ENCODE data around the gene CUX1. TPM values are rescaled to one million over a fixed set of nuclear protein-coding genes. Genes with fewer than 3 reads are reported as not detected.

CUX1 gene
- total and polyA plus RNA-seq, 2 of the 13 experiments (the other 11 are each of a cell fraction or from before 2014, with no cell fraction given) = 13.7 to 14.9 TPM

DNA sequence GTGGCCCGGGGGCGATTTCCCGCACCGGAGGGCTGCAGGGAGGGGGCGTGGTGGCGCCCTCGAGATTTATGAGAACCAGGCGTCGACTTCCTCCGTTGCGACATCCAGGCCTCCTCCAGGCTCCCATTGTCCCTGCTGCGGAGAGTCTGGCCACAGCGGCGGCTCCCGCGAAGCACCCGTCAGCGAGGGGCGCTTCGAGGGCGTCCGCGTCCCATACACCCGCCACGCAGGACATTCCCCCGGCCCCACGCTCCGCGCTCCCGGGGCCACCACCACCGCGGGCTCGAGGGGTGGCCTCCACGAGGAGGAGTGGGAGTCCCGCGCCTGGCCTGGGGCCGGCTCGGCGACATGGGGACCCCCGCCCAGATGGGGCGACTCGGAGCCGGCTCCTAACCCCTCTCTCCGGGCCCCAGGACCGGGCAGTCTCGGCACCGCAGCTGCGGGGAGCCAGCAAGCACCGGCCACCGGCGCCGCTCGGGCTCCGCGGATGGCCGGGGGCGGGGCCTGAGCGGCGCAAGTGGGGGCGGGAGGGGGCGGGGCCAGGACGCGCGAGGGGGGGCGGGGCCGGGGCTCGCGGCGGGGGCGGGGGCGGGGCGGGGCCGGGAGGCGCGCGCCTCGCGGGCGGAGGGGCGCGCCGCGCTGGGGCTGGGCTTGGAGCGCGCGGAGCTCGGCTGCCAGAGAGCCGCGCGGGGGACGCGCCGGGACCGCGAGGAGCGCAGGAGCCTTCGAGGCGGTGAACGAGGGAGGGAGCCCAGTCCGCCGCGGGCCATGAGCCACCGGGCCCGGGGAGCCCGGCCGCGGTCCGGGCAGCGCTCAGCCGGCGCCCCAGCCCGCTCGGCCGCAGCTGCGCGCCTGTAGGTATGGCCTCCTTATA is 469.0 kb downstream of the CUX1 start, which contains the start of gene SH2B2 (continued):
- TF ChIP-seq, protein P1, sequence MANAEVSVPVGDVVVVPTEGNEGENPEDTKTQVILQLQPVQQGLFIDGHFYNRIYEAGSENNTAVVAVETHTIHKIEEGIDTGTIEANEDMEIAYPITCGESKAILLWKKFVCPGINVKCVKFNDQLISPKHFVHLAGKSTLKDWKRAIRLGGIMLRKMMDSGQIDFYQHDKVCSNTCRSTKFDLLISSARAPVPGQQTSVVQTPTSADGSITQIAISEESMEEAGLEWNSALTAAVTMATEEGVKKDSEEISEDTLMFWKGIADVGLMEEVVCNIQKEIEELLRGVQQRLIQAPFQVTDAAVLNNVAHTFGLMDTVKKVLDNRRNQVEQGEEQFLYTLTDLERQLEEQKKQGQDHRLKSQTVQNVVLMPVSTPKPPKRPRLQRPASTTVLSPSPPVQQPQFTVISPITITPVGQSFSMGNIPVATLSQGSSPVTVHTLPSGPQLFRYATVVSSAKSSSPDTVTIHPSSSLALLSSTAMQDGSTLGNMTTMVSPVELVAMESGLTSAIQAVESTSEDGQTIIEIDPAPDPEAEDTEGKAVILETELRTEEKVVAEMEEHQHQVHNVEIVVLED (CRISPR knock-in tag; IDR thresholded peaks at IDR 0.05; ENCODE audit: borderline replicate concordance) = 0 out of 2 replicates have a peak, but pooled peaks have one; percentile 22
- TF ChIP-seq FOXK2 (IDR thresholded peaks at IDR 0.05) (no peak), ZFP37 (CRISPR knock-in tag; IDR thresholded peaks at IDR 0.05; ENCODE audit: borderline replicate concordance) (no peak), ZNF10 (CRISPR knock-in tag; IDR thresholded peaks at IDR 0.05; ENCODE audit: borderline replicate concordance, low read depth) (no peak), CEBPG (CRISPR knock-in tag; IDR thresholded peaks at IDR 0.05) (peak; percentile 90), HDAC2 (CRISPR knock-in tag; IDR thresholded peaks at IDR 0.05) (no peak; the same call in 1 of the 2 replicates), REPIN1 (CRISPR knock-in tag; IDR thresholded peaks at IDR 0.05; ENCODE audit: borderline replicate concordance, low read depth) (0 out of 2 replicates have a peak, but pooled peaks have one; percentile 38), BCL6 (CRISPR knock-in tag; IDR thresholded peaks at IDR 0.05) (peak; percentile 34), ZSCAN29 (CRISPR knock-in tag; conservative IDR thresholded peaks at IDR 0.05) (no peak), ZNF468 (CRISPR knock-in tag; IDR thresholded peaks at IDR 0.05) (no peak), ZNF619 (CRISPR knock-in tag; IDR thresholded peaks at IDR 0.05) (no peak)
- TF ChIP-seq, protein P2, sequence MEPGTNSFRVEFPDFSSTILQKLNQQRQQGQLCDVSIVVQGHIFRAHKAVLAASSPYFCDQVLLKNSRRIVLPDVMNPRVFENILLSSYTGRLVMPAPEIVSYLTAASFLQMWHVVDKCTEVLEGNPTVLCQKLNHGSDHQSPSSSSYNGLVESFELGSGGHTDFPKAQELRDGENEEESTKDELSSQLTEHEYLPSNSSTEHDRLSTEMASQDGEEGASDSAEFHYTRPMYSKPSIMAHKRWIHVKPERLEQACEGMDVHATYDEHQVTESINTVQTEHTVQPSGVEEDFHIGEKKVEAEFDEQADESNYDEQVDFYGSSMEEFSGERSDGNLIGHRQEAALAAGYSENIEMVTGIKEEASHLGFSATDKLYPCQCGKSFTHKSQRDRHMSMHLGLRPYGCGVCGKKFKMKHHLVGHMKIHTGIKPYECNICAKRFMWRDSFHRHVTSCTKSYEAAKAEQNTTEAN (CRISPR knock-in tag; conservative IDR thresholded peaks at IDR 0.05) = peak; percentile 85
- TF ChIP-seq, protein P3, sequence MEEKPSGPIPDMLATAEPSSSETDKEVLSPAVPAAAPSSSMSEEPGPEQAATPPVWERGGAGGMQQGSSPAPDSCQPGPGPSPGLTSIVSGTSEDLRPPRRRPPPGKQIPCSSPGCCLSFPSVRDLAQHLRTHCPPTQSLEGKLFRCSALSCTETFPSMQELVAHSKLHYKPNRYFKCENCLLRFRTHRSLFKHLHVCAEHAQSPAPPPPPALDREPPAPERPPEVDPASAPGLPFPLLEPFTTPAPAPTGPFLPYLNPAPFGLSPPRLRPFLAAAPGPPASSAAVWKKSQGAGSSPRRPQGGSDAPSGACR (CRISPR knock-in tag; IDR thresholded peaks at IDR 0.05) = no peak
- TF ChIP-seq, protein P4, sequence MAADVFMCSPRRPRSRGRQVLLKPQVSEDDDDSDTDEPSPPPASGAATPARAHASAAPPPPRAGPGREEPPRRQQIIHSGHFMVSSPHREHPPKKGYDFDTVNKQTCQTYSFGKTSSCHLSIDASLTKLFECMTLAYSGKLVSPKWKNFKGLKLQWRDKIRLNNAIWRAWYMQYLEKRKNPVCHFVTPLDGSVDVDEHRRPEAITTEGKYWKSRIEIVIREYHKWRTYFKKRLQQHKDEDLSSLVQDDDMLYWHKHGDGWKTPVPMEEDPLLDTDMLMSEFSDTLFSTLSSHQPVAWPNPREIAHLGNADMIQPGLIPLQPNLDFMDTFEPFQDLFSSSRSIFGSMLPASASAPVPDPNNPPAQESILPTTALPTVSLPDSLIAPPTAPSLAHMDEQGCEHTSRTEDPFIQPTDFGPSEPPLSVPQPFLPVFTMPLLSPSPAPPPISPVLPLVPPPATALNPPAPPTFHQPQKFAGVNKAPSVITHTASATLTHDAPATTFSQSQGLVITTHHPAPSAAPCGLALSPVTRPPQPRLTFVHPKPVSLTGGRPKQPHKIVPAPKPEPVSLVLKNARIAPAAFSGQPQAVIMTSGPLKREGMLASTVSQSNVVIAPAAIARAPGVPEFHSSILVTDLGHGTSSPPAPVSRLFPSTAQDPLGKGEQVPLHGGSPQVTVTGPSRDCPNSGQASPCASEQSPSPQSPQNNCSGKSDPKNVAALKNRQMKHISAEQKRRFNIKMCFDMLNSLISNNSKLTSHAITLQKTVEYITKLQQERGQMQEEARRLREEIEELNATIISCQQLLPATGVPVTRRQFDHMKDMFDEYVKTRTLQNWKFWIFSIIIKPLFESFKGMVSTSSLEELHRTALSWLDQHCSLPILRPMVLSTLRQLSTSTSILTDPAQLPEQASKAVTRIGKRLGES (CRISPR knock-in tag; IDR thresholded peaks at IDR 0.05; ENCODE audit: borderline replicate concordance) = no peak
